ENCODE results near the gene ELMO3. TPM values are rescaled to one million over a fixed set of nuclear protein-coding genes. Genes with fewer than 3 reads are reported as not detected.

ELMO3 gene
- total RNA-seq, 1 donor from 2014 or later = not detected

DNA sequence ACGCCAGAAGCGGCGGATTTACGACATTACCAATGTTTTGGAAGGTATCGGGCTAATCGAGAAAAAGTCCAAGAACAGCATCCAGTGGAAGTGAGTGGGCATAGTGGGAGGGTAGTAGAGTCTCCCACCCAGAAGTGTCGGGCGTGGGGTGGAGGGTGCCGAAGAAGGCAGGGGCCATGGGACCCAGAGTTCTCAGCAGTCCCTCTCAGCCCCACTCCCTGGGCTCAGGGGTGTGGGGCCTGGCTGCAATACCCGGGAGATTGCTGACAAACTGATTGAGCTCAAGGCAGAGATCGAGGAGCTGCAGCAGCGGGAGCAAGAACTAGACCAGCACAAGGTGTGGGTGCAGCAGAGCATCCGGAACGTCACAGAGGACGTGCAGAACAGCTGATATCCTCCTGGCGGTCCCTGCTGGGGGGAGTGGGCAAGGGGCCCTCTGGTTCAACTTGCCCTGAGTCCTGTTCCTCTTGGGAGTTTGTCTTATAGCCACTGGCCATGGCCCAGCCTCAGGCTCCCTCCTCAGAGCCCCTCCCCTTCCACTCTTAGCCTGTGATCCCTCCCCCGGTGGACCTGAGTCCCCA is 6.1 kb upstream of the ELMO3 start:
- Histone ChIP-seq H3K36me3 (peaks cover 35 to 38% of the 10 kb centered on the region in 2 donors), H3K27ac (peak overlapping the region; percentile 79 to 87), H3K9me3 (no peaks in the 10 kb centered on the region), H3K4me1 (peaks cover 13 to 14% of the 10 kb centered on the region in 2 donors), H3K4me3 (peak overlapping the region; percentile 93 to 99), H3K27me3 (no peaks in the 10 kb centered on the region)
- TF ChIP-seq CTCF (IDR thresholded peaks at IDR 0.05) = no peak
- intact Hi-C loops (cut with DNase I) = loop anchor here (2.0 kb wide), 1 partner anchor 34 kb away; the partner anchor contains the start of gene TMEM208
- no peak for DNase-seq (ENCODE audit: low spot score in 2 of 2)

DNA sequence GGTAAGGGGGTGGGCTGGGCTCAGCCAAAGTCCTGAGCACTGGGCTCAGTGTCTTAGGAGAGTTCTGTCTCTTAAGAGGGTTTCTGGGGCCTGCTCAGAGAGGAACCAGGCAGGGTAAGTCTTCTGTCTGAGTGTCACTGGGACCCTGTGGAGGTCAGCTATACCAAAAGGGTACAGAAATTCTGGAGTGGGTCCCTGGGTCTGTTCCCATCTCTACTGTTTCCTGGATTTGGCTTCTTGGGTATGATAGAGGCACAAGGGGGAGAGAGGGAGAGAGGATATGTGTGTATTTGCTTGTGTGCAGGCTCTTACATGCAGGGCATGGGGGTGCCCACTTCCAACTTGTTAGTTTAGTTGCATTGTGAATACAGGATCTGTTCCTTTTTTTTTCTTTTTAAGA is 5.4 kb upstream of the ELMO3 start:
- H3K9me3 ChIP-seq = no peaks in the 10 kb centered on the region
- H3K27me3 ChIP-seq = no peaks in the 10 kb centered on the region
- no peak for DNase-seq (ENCODE audit: low spot score in 2 of 2)
- no peak overlapping the region for H3K27ac ChIP-seq
- peaks cover 40 to 44% of the 10 kb centered on the region in 2 donors for H3K36me3 ChIP-seq
- H3K4me1 ChIP-seq = peaks cover 13 to 14% of the 10 kb centered on the region in 2 donors
- TF ChIP-seq CTCF (IDR thresholded peaks at IDR 0.05) = no peak
- intact Hi-C loops (cut with DNase I) = loop anchor here (2.0 kb wide), 1 partner anchor 33 kb away; the partner anchor contains the start of gene TMEM208
- peak overlapping the region; percentile 93 to 99 for H3K4me3 ChIP-seq

DNA sequence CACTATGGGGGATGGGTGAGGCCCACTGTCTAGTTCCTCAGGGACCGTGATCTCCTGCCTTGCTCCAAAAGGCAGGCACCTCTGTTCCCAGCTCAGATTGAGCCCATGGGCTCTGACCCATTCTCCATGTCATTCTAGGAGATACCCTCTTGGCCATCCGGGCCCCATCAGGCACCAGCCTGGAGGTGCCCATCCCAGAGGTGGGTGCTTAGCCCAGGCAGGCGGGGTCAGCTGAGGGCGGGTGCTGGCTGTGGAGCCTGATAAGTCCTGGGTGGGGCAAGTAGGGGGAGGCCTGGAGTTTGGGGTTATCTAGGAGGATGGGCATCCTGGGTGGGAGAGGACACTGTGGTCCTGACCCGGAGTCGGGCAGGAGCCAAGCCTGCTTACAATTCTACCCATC is 4.7 kb upstream of the ELMO3 start:
- no peak for TF ChIP-seq CTCF (IDR thresholded peaks at IDR 0.05)
- Histone ChIP-seq H3K4me3 (no peak overlapping the region), H3K27me3 (no peaks in the 10 kb centered on the region), H3K36me3 (peaks cover 40 to 44% of the 10 kb centered on the region in 2 donors), H3K9me3 (no peaks in the 10 kb centered on the region), H3K27ac (no peak overlapping the region), H3K4me1 (peaks cover 14 to 16% of the 10 kb centered on the region in 2 donors)
- intact Hi-C loops (cut with DNase I) = no loop called here
- DNase-seq (ENCODE audit: low spot score in 2 of 2) = no peak

GRCh38 chr16:67195676-67196075 is 3.3 kb upstream of the ELMO3 start:
- Histone ChIP-seq H3K27me3 (no peaks in the 10 kb centered on the region), H3K27ac (no peak overlapping the region), H3K9me3 (no peaks in the 10 kb centered on the region), H3K4me1 (peaks cover 14 to 16% of the 10 kb centered on the region in 2 donors), H3K4me3 (no peak overlapping the region), H3K36me3 (peaks cover 40 to 46% of the 10 kb centered on the region in 2 donors)
- DNase-seq (ENCODE audit: low spot score in 2 of 2) = no peak
- TF ChIP-seq CTCF (IDR thresholded peaks at IDR 0.05) = no peak
- intact Hi-C loops (cut with DNase I) = no loop called here

GRCh38 chr16:67196881-67197280 is 2.0 kb upstream of the ELMO3 start:
- intact Hi-C loops (cut with DNase I) = no loop called here
- Histone ChIP-seq H3K36me3 (peaks cover 46 to 55% of the 10 kb centered on the region in 2 donors), H3K27me3 (no peaks in the 10 kb centered on the region), H3K4me1 (peaks cover 14 to 16% of the 10 kb centered on the region in 2 donors), H3K9me3 (no peaks in the 10 kb centered on the region), H3K27ac (no peak overlapping the region), H3K4me3 (no peak overlapping the region)
- no peak for DNase-seq (ENCODE audit: low spot score in 2 of 2)
- no peak for TF ChIP-seq CTCF (IDR thresholded peaks at IDR 0.05)

Data from ascending aorta (tissue), 2 donors.